GM12891 (cell line): ENCODE measurements around the gene ARHGEF28.

Source experiments
- POLR2A ChIP-seq: IDR thresholded peaks from 2 replicates; pipeline ENCODE4 v1.6.1; 2011; ENCODE audit warnings: low read depth, low read length, control low read depth
- POLR2AphosphoS5 ChIP-seq: IDR thresholded peaks from 2 replicates; pipeline ENCODE4 v1.6.1; 2011; ENCODE audit warnings: low read depth, low read length, control low read depth
- POU2F2 ChIP-seq: IDR thresholded peaks from 2 replicates; pipeline ENCODE4 v1.6.1; 2011; ENCODE audit warnings: low read depth, mild to moderate bottlenecking, control low read depth, low read length, moderate library complexity
- TAF1 ChIP-seq: IDR thresholded peaks from 2 replicates; pipeline ENCODE4 v1.6.1; 2011; ENCODE audit warnings: low read depth, low read length, control low read depth

- TF ChIP-seq POLR2AphosphoS5 (no peak), POLR2A (no peak), POU2F2 (no peak), TAF1 (no peak)
Observed at GRCh38 chr5:73640861-73641320, 14.9 kb downstream of the ARHGEF28 start.
